Natural killer cell (primary cell): ENCODE data around the gene SETDB1. TPM values are rescaled to one million over a fixed set of nuclear protein-coding genes. Genes with fewer than 3 reads are reported as not detected.
"Not testable (repeated sequence)": the region's sequence is repeated elsewhere in the genome, so short reads cannot be mapped to it uniquely, and the experiment has no call there.

Experiments used
- ATAC-seq, 3 donors: fragments of 150-1000 bp in 2 of 3; fragments of 200-7000 bp in 1 of 3; cut with Tn5 transposase; 1 replicate in 1 of 3; 2 replicates in 2 of 3; pipeline ENCODE4 v1.10.0; 2021; ENCODE audit warnings: mild to moderate bottlenecking in 2 of 3, moderate library complexity in 2 of 3
- DNase-seq, 2 donors: peaks; one replicate each; pipeline versions ENCODE4 v3.0.0 to v3.0.0-alpha.2; 2013 to 2021; ENCODE audit warnings: mixed read lengths in 1 of 2
- H3K27ac ChIP-seq: one replicate; pipeline ENCODE4 v1.5.1; 2013; ENCODE audit warnings: mild to moderate bottlenecking, low read length
- H3K27me3 ChIP-seq: one replicate; pipeline ENCODE4 v1.6.1; 2013; ENCODE audit warnings: low read length; ENCODE audit not compliant: control insufficient read depth, insufficient read depth
- H3K36me3 ChIP-seq: one replicate; pipeline ENCODE4 v1.6.1; 2013; ENCODE audit warnings: low read length; ENCODE audit not compliant: control insufficient read depth, insufficient read depth
- H3K4me1 ChIP-seq: one replicate; pipeline ENCODE4 v1.6.1; 2013; ENCODE audit warnings: low read length; ENCODE audit not compliant: control insufficient read depth, insufficient read depth
- H3K4me3 ChIP-seq: one replicate; pipeline ENCODE4 v1.5.1; 2013; ENCODE audit warnings: low read length
- H3K9me3 ChIP-seq: one replicate; pipeline ENCODE4 v1.6.1; 2013; ENCODE audit warnings: low read length; ENCODE audit not compliant: control insufficient read depth, insufficient read depth
- H3K27ac Mint-ChIP-seq, 2 donors: one replicate each; pipeline ENCODE4 v1.8.0; 2022; ENCODE audit warnings: mild to moderate bottlenecking in 2 of 2, mixed read lengths in 2 of 2, moderate library complexity in 1 of 2
- H3K27me3 Mint-ChIP-seq, 2 donors: one replicate each; pipeline ENCODE4 v1.8.0; 2022; ENCODE audit warnings: low read depth in 2 of 2, mixed read lengths in 2 of 2
- H3K36me3 Mint-ChIP-seq: one replicate; pipeline ENCODE4 v1.8.0; 2022; ENCODE audit warnings: mixed read lengths
- H3K4me1 Mint-ChIP-seq, 2 donors: one replicate each; pipeline ENCODE4 v1.8.0; 2022; ENCODE audit warnings: mixed read lengths in 2 of 2
- H3K4me3 Mint-ChIP-seq: one replicate; pipeline ENCODE4 v1.8.0; 2022; ENCODE audit warnings: mild to moderate bottlenecking, moderate library complexity, mixed read lengths
- H3K9me3 Mint-ChIP-seq, 2 donors: one replicate each; pipeline ENCODE4 v1.8.0; 2022; ENCODE audit warnings: mixed read lengths in 2 of 2
- WGBS: methylation state at CpG from one replicate; pipeline ENCODE4 v1.1.7; 2013; ENCODE audit warnings: missing lambda C conversion rate; ENCODE audit not compliant: insufficient coverage; 5-methylcytosine and 5-hydroxymethylcytosine counted together
- intact Hi-C: fragments of 100-400 bp; cut with micrococcal nuclease; formaldehyde crosslinking; loops from one replicate; pipeline ENCODE4 v1.14.2; 2022
- total RNA-seq, 4 donors: library from RNA; stranded (reverse); fragments of 120-200 nt in 1 of 4; gene quantifications; one replicate each; pipeline versions ENCODE4 v1.2.3 to v1.2.4, GENCODE V29; 2013 to 2022
- TF ChIP-seq, protein P1 (sequence below): fragments of 200-600 bp; IDR thresholded peaks from one replicate; pipeline ENCODE4 v1.8.0; 2022; ENCODE audit warnings: antibody characterized with exemption

Gene SETDB1
- total RNA-seq, 3 donors from 2014 or later (not counting 1 experiment from before 2014, with no cell fraction given) = 64.6 to 74.3 (median 70.5) TPM

DNA sequence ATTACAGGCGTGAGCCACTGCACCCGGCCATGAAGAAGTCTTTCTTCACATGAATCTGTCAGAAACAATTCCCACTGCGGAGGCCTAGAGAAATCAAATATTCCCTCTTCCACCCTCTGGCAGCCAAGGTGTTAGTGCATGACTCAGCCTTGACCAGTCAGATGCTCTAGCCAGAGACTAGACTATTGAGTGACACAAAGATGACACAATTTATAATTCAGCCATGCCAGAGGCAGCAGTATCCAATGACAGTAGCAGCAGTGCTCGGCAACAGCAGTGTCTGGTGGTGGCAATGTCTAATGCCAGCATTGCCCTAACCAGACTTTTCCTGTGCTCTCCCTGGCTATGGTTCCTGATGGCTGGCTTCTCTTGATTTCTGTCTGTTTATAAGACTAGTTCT, 30.5 kb upstream of the SETDB1 start:
- TF ChIP-seq, protein P1, sequence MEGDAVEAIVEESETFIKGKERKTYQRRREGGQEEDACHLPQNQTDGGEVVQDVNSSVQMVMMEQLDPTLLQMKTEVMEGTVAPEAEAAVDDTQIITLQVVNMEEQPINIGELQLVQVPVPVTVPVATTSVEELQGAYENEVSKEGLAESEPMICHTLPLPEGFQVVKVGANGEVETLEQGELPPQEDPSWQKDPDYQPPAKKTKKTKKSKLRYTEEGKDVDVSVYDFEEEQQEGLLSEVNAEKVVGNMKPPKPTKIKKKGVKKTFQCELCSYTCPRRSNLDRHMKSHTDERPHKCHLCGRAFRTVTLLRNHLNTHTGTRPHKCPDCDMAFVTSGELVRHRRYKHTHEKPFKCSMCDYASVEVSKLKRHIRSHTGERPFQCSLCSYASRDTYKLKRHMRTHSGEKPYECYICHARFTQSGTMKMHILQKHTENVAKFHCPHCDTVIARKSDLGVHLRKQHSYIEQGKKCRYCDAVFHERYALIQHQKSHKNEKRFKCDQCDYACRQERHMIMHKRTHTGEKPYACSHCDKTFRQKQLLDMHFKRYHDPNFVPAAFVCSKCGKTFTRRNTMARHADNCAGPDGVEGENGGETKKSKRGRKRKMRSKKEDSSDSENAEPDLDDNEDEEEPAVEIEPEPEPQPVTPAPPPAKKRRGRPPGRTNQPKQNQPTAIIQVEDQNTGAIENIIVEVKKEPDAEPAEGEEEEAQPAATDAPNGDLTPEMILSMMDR = no peak
- ATAC-seq = no peak
- no peak overlapping the region for H3K27ac ChIP-seq
- Mint-ChIP-seq H3K4me3 (no peak overlapping the region), H3K27me3 (peaks cover 0 to 7% of the 10 kb centered on the region in 2 donors), H3K27ac (no peak overlapping the region), H3K4me1 (peaks cover 5 to 11% of the 10 kb centered on the region in 2 donors), H3K36me3 (no peaks in the 10 kb centered on the region), H3K9me3 (no peaks in the 10 kb centered on the region)
- peaks cover 2% of the 10 kb centered on the region for H3K4me1 ChIP-seq
- no peak for DNase-seq
- intact Hi-C loops = no loop called here
- no peaks in the 10 kb centered on the region for H3K36me3 ChIP-seq
- H3K9me3 ChIP-seq = no peaks in the 10 kb centered on the region
- H3K4me3 ChIP-seq = no peak overlapping the region
- WGBS = 91% methylated on average over 4 of the region's 4 CpGs
- H3K27me3 ChIP-seq = no peaks in the 10 kb centered on the region

DNA sequence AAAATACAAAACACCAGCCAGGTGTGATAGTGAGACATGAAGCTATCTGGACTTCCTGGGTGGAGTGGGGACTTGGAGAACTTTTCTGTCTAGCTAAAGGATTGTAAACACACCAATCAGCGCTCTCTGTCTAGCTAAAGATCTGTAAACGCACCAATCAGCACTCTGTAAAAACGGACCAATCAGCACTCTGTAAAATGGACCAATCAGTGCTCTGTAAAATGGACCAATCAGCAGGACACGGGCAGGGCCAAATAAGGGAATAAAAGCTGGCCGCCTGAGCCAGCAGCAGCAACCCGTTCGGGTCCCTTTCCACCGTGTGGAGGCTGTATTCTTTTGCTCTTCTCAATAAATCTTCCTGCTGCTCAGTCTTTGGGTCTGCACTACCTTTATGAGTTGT, 26.4 kb upstream of the SETDB1 start:
- H3K36me3 ChIP-seq, H3K27me3 ChIP-seq, H3K4me1 ChIP-seq, H3K4me3 Mint-ChIP-seq, DNase-seq, H3K27me3 Mint-ChIP-seq, ATAC-seq, H3K36me3 Mint-ChIP-seq, H3K27ac Mint-ChIP-seq, intact Hi-C loops, H3K27ac ChIP-seq, H3K4me3 ChIP-seq, H3K9me3 ChIP-seq, H3K4me1 Mint-ChIP-seq, H3K9me3 Mint-ChIP-seq: not testable (repeated sequence)
- 97% methylated on average over 8 of the region's 8 CpGs for WGBS

DNA sequence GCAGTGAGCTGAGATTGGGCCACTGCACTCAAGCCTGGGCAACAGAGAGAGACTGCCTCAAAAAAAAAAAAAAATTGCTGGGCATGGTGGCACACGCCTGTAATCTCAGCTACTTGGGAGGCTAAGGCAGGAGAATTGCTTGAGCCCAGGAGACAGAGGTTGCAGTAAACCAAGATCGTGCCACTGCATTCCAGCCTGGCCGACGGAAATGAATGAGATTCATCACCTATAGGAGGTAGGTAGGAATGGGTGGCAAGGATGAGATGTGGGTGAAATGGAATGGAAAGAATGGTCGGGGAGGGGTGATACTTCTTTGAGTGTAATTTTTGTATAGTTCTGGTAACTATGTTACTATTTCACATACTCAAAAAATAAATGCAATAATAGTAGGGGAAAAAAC, 23.8 kb upstream of the SETDB1 start:
- H3K27me3 ChIP-seq = no peaks in the 10 kb centered on the region
- 96% methylated on average over 4 of the region's 5 CpGs for WGBS
- no peaks in the 10 kb centered on the region for H3K4me1 ChIP-seq
- TF ChIP-seq, protein P1 = no peak
- H3K36me3 ChIP-seq = no peaks in the 10 kb centered on the region
- no peak for ATAC-seq
- H3K27ac ChIP-seq = no peak overlapping the region
- intact Hi-C loops = no loop called here
- H3K4me3 ChIP-seq = no peak overlapping the region
- no peaks in the 10 kb centered on the region for H3K27me3 Mint-ChIP-seq
- no peaks in the 10 kb centered on the region for H3K36me3 Mint-ChIP-seq
- no peaks in the 10 kb centered on the region for H3K9me3 Mint-ChIP-seq
- no peaks in the 10 kb centered on the region for H3K9me3 ChIP-seq
- DNase-seq = no peak
- H3K27ac Mint-ChIP-seq = no peak overlapping the region
- no peaks in the 10 kb centered on the region for H3K4me1 Mint-ChIP-seq
- no peak overlapping the region for H3K4me3 Mint-ChIP-seq

DNA sequence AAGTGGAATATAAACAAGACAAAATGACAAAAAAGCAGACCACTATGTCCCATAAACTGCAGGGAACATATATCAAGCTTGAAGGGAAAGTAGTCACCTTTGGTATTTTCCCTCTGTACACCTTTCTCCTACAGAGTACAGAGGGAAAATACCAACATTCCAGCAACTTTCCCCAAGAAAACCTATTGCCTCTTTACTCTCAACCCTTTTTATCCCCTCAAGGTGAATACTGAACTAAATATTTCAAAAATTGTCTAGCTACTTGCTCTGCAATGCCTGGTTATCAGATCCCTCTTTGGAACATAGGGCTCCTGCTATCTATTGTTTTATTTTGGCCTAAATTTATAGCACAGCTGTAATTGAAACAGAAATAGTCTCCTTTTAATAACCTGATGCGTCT, 23.4 kb upstream of the SETDB1 start:
- H3K4me3 Mint-ChIP-seq = no peak overlapping the region
- no CpG with 5 or more reads among the region's 1 CpG for WGBS
- intact Hi-C loops = no loop called here

More for the DNA sequence above, 23.4 kb upstream of the SETDB1 start:
- Histone ChIP-seq H3K4me3 (no peak overlapping the region), H3K4me1 (no peaks in the 10 kb centered on the region), H3K36me3 (no peaks in the 10 kb centered on the region), H3K27me3 (no peaks in the 10 kb centered on the region), H3K27ac (no peak overlapping the region), H3K9me3 (no peaks in the 10 kb centered on the region)
- Mint-ChIP-seq H3K36me3 (no peaks in the 10 kb centered on the region), H3K4me1 (no peaks in the 10 kb centered on the region), H3K27ac (no peak overlapping the region), H3K9me3 (no peaks in the 10 kb centered on the region), H3K27me3 (no peaks in the 10 kb centered on the region)
- ATAC-seq = no peak
- no peak for DNase-seq
- TF ChIP-seq, protein P1 = no peak
